SU-DHL-6 (cell line): ENCODE results near the gene NCOR2.

Experiments used
- H2AFZ ChIP-seq: fragments of 200-600 bp; sonication (generic); 2 replicates; pipeline ENCODE4 v1.6.1; 2014; ENCODE audit warnings: low read depth, mild to moderate bottlenecking, moderate library complexity, mixed read lengths, antibody characterized with exemption, low read length; ENCODE audit not compliant: severe bottlenecking
- H3F3A ChIP-seq: fragments of 200-600 bp; shearing (Covaris generic); 2 replicates; pipeline ENCODE4 v1.6.0; 2016; ENCODE audit warnings: antibody characterized with exemption, mild to moderate bottlenecking; ENCODE audit not compliant: insufficient read depth
- H3K27ac ChIP-seq: fragments of 200-600 bp; sonication (generic); 2 replicates; pipeline ENCODE4 v1.5.1; 2016; ENCODE audit warnings: low read depth, mild to moderate bottlenecking, low read length, moderate library complexity, mixed read lengths
- H3K27me3 ChIP-seq: fragments of 200-600 bp; sonication (generic), shearing (Covaris generic); 2 replicates; pipeline ENCODE4 v1.6.0; 2014; ENCODE audit warnings: mild to moderate bottlenecking, low read length
- H3K36me3 ChIP-seq: fragments of 200-600 bp; sonication (generic); 2 replicates; pipeline ENCODE4 v1.6.1; 2014; ENCODE audit warnings: mild to moderate bottlenecking, low read length, mixed read lengths
- H3K4me2 ChIP-seq: fragments of 300-600, 200-600 bp; shearing (Covaris generic), sonication (generic); 2 replicates; pipeline ENCODE4 v1.6.0; 2014; ENCODE audit warnings: low read length, low read depth, mild to moderate bottlenecking; ENCODE audit not compliant: poor library complexity, severe bottlenecking
- H3K4me3 ChIP-seq: fragments of 200-600 bp; sonication (generic); 2 replicates; pipeline ENCODE4 v1.5.1; 2014; ENCODE audit warnings: antibody characterized with exemption, low read length, mild to moderate bottlenecking, mixed read lengths; ENCODE audit not compliant: insufficient read depth, poor library complexity, severe bottlenecking
- H3K79me2 ChIP-seq: fragments of 200-600 bp; sonication (generic); 2 replicates; pipeline ENCODE4 v1.6.1; 2014; ENCODE audit warnings: mild to moderate bottlenecking, low read length, moderate library complexity; ENCODE audit not compliant: insufficient read depth
- H3K9ac ChIP-seq: fragments of 200-600 bp; sonication (generic); 2 replicates; pipeline ENCODE4 v1.7.0; 2014; ENCODE audit warnings: mild to moderate bottlenecking, low read length
- H3K9me2 ChIP-seq: fragments of 200-600 bp; sonication (generic); replicated peaks from 2 replicates; pipeline ENCODE4 v1.6.1; 2014; ENCODE audit warnings: low read length; ENCODE audit not compliant: insufficient read depth
- H3K9me3 ChIP-seq: fragments of 200-600 bp; sonication (generic); 2 replicates; pipeline ENCODE4 v1.6.1; 2014; ENCODE audit warnings: low read length, mixed read lengths; ENCODE audit not compliant: insufficient read depth
- H4K20me1 ChIP-seq: fragments of 200-600 bp; sonication (generic); 2 replicates; pipeline ENCODE4 v1.6.1; 2014; ENCODE audit warnings: low read depth, mild to moderate bottlenecking, antibody characterized with exemption, low read length, moderate library complexity, mixed read lengths
- CTCF ChIP-seq: fragments of 200-600 bp; sonication (generic); IDR thresholded peaks from one replicate; pipeline ENCODE4 v1.5.1; 2017; ENCODE audit warnings: antibody characterized with exemption, mild to moderate bottlenecking, low read length, moderate library complexity; ENCODE audit not compliant: insufficient read depth, poor library complexity, severe bottlenecking
- EZH2phosphoT487 ChIP-seq: fragments of 200-600 bp; sonication (generic), shearing (Covaris generic); conservative IDR thresholded peaks from 2 replicates; pipeline ENCODE4 v1.6.1; 2018; ENCODE audit warnings: mild to moderate bottlenecking, antibody characterized with exemption, low read length, moderate library complexity, mixed read lengths

The NCOR2 gene

GRCh38 chr12:124566997-124567672, at the start of gene NCOR2:
TSS of gene NCOR2 (minus strand) at chr12:124567612. CDS start at chr12:124495251, 72,361 bp downstream.
- Histone ChIP-seq H3K27ac (peak within 1 kb of the TSS; percentile 65), H3K4me3 (peak within 1 kb of the TSS; percentile 66), H2AFZ (peak within 1 kb of the TSS; percentile 87), H3F3A (no peaks in the 10 kb centered on the region), H3K36me3 (no peaks in the 10 kb centered on the region), H4K20me1 (0 out of 2 replicates have a peak, but pooled peaks cover 13% of the 10 kb centered on the region), H3K9me2 (no peaks in the 10 kb centered on the region), H3K9ac (peak within 1 kb of the TSS; percentile 86), H3K27me3 (no peaks in the 10 kb centered on the region), H3K9me3 (no peaks in the 10 kb centered on the region), H3K79me2 (peaks cover 46% of the 10 kb centered on the region), H3K4me2 (peak within 1 kb of the TSS; percentile 80)
- TF ChIP-seq CTCF (no peak), EZH2phosphoT487 (no peak)

DNA sequence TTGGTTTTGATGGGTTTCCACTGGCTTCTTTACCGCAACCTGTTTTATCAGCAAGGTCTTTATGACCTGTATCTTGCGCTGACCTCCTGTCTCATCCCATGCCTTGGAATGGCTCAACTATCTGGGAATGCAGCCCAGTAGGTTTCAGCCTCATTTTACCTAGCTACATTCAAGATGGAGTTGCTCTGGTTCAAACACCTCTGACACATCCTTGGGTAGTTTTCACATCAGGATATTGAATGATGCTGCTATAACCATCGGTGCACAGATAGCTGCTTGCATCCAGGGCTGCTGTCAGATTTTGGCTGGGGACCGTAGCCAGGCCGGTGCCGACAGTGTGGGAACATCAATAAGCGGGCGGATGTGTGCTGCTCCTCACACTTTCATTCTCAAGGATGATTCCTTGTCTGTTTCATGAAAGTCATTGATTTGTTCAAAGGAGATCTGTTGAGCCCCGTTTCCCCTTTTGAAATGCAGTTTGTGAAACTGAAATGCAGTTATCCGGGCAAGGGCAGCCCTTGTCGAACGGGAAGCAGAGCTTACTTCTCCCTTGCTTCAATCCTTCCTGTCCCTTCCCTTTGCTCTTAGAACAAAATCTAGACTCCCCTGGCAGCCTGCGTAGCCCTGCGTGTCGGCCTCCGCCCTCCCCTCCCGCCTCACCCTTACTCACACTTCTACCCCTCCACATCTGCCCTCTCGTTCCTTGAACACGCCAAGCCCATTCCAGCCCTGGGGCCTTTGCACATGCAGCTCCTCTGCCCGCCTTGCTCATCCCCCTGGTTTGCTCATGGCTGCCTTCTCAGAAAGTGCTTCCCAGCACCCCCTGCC, 49.2 kb upstream of the NCOR2 start:
- Histone ChIP-seq H3K27me3 (no peaks in the 10 kb centered on the region), H3F3A (no peaks in the 10 kb centered on the region), H3K4me2 (no peak overlapping the region), H3K9me3 (no peaks in the 10 kb centered on the region), H4K20me1 (no peaks in the 10 kb centered on the region), H3K79me2 (no peaks in the 10 kb centered on the region), H3K27ac (no peak overlapping the region), H3K9ac (no peak overlapping the region), H3K9me2 (no peaks in the 10 kb centered on the region), H3K4me3 (no peak overlapping the region), H3K36me3 (no peaks in the 10 kb centered on the region), H2AFZ (no peak overlapping the region)
- TF ChIP-seq CTCF (no peak), EZH2phosphoT487 (no peak)

GRCh38 chr12:124614512-124615292, 47.3 kb upstream of the NCOR2 start:
- Histone ChIP-seq H3F3A (no peaks in the 10 kb centered on the region), H3K27me3 (no peaks in the 10 kb centered on the region), H3K79me2 (no peaks in the 10 kb centered on the region), H4K20me1 (no peaks in the 10 kb centered on the region), H3K9ac (no peak overlapping the region), H2AFZ (no peak overlapping the region), H3K9me2 (no peaks in the 10 kb centered on the region), H3K27ac (no peak overlapping the region), H3K4me3 (no peak overlapping the region), H3K36me3 (no peaks in the 10 kb centered on the region), H3K9me3 (no peaks in the 10 kb centered on the region), H3K4me2 (no peak overlapping the region)
- TF ChIP-seq CTCF (no peak), EZH2phosphoT487 (no peak)
